ENCODE results near the gene NFATC2.

DNA sequence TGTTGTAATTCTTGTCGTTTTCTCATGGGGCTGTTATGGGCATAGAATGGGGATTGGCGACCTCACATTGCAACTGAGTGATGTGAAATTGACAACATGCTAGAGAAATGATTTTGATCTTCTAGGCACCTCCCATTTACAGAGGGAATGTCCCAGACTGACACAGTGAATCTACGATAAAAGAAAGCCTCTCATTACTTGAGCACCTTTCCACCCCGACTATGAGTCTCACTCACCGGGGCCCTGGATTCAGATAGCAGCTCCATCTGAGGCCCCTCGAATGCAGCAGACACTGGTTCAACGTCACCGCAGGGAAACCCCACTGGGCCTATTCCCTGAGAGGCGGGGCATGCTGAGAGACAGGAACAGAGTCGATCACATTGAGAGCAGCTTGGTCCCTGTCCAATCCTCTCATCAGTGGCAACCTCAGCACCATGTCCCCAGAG is 49.1 kb downstream of the NFATC2 start:
- TF ChIP-seq POLR2AphosphoS5 (IDR thresholded peaks at IDR 0.05; ENCODE audit: low read depth, low read length) (no peak), FOXP2 (optimal IDR thresholded peaks at IDR 0.05; ENCODE audit: borderline replicate concordance, extremely low read depth, extremely low read length, insufficient read depth) (no peak), REST (IDR thresholded peaks at IDR 0.05; ENCODE audit: insufficient read depth in 1 of 2, low read depth in 2 of 2, low read length in 2 of 2) (no peak)

Measured in PFSK-1 (cell line).